Astrocyte (in vitro differentiated cells and primary cell): ENCODE measurements around the gene ENTPD8. TPM values are rescaled to one million over a fixed set of nuclear protein-coding genes. Genes with fewer than 3 reads are reported as not detected.

Experiments used
- DNase-seq: peaks from one replicate; pipeline ENCODE4 v3.0.0-alpha.2; 2010; ENCODE audit warnings: low read depth
- FAIRE-seq: peaks from 2 replicates; lab custom pipeline; 2011; peaks lifted over from hg19 to GRCh38; lab: Jason Lieb, UNC
- H2AFZ ChIP-seq: 2 replicates; pipeline ENCODE4 v1.6.0; 2012; ENCODE audit warnings: low read depth, low read length, inconsistent platforms
- H3K27ac ChIP-seq: 2 replicates; pipeline ENCODE4 v1.5.1; 2011; ENCODE audit warnings: low read depth, low read length, inconsistent platforms
- H3K27me3 ChIP-seq: 2 replicates; pipeline ENCODE4 v1.6.0; 2011; ENCODE audit warnings: low read length, inconsistent platforms; ENCODE audit not compliant: insufficient read depth
- H3K36me3 ChIP-seq: 2 replicates; pipeline ENCODE4 v1.5.1; 2011; ENCODE audit warnings: low read length, inconsistent platforms; ENCODE audit not compliant: insufficient read depth
- H3K4me1 ChIP-seq: 2 replicates; pipeline ENCODE4 v1.5.1; 2011; ENCODE audit warnings: low read length, inconsistent platforms; ENCODE audit not compliant: insufficient read depth
- H3K4me2 ChIP-seq: 2 replicates; pipeline ENCODE4 v1.6.0; 2012; ENCODE audit warnings: low read length, inconsistent platforms
- H3K4me3 ChIP-seq: 2 replicates; pipeline ENCODE4 v1.5.1; 2011; ENCODE audit warnings: low read depth, mild to moderate bottlenecking, low read length, inconsistent platforms; ENCODE audit not compliant: insufficient read depth
- H3K79me2 ChIP-seq: 2 replicates; pipeline ENCODE4 v1.6.0; 2012; ENCODE audit warnings: mild to moderate bottlenecking, low read length, inconsistent platforms; ENCODE audit not compliant: insufficient read depth
- H3K9ac ChIP-seq: 2 replicates; pipeline ENCODE4 v1.6.0; 2012; ENCODE audit warnings: mild to moderate bottlenecking, low read length, inconsistent platforms
- H3K9me3 ChIP-seq: 2 replicates; pipeline ENCODE4 v1.5.1; 2012; ENCODE audit warnings: low read depth, mild to moderate bottlenecking, low read length, inconsistent platforms; ENCODE audit not compliant: insufficient read depth
- H4K20me1 ChIP-seq: 2 replicates; pipeline ENCODE4 v1.6.0; 2012; ENCODE audit warnings: low read length, inconsistent platforms; ENCODE audit not compliant: insufficient read depth
- H3K27ac Mint-ChIP-seq: one replicate; pipeline ENCODE4 v1.8.0; 2021; ENCODE audit warnings: mild to moderate bottlenecking, mixed read lengths; ENCODE audit not compliant: unreplicated experiment
- H3K27me3 Mint-ChIP-seq: one replicate; pipeline ENCODE4 v1.8.0; 2021; ENCODE audit warnings: low read depth, mixed read lengths; ENCODE audit not compliant: unreplicated experiment
- H3K36me3 Mint-ChIP-seq: one replicate; pipeline ENCODE4 v1.8.0; 2021; ENCODE audit warnings: low read depth, mixed read lengths; ENCODE audit not compliant: unreplicated experiment
- H3K4me1 Mint-ChIP-seq: one replicate; pipeline ENCODE4 v1.8.0; 2021; ENCODE audit warnings: low read depth, mixed read lengths; ENCODE audit not compliant: unreplicated experiment
- H3K4me3 Mint-ChIP-seq: one replicate; pipeline ENCODE4 v1.8.0; 2021; ENCODE audit warnings: mild to moderate bottlenecking, moderate library complexity, mixed read lengths; ENCODE audit not compliant: unreplicated experiment
- H3K9me3 Mint-ChIP-seq: one replicate; pipeline ENCODE4 v1.8.0; 2021; ENCODE audit warnings: mild to moderate bottlenecking, mixed read lengths; ENCODE audit not compliant: unreplicated experiment
- EZH2 ChIP-seq: IDR thresholded peaks from 2 replicates; pipeline ENCODE4 v1.6.1; 2012; ENCODE audit warnings: mild to moderate bottlenecking, low read length, inconsistent platforms; ENCODE audit not compliant: insufficient read depth
- total RNA-seq: library from RNA; stranded (reverse); gene quantifications from 2 replicates; pipeline ENCODE4 v1.2.1, GENCODE V29; 2021
- TF ChIP-seq, protein P1 (sequence below): IDR thresholded peaks from 2 replicates; pipeline ENCODE4 v1.5.1; 2011; ENCODE audit warnings: low read depth, mild to moderate bottlenecking, inconsistent platforms, low read length, moderate library complexity; ENCODE audit not compliant: insufficient read depth

ENTPD8 gene
- total RNA-seq, 1 donor from 2014 or later, result 0.11 TPM

DNA sequence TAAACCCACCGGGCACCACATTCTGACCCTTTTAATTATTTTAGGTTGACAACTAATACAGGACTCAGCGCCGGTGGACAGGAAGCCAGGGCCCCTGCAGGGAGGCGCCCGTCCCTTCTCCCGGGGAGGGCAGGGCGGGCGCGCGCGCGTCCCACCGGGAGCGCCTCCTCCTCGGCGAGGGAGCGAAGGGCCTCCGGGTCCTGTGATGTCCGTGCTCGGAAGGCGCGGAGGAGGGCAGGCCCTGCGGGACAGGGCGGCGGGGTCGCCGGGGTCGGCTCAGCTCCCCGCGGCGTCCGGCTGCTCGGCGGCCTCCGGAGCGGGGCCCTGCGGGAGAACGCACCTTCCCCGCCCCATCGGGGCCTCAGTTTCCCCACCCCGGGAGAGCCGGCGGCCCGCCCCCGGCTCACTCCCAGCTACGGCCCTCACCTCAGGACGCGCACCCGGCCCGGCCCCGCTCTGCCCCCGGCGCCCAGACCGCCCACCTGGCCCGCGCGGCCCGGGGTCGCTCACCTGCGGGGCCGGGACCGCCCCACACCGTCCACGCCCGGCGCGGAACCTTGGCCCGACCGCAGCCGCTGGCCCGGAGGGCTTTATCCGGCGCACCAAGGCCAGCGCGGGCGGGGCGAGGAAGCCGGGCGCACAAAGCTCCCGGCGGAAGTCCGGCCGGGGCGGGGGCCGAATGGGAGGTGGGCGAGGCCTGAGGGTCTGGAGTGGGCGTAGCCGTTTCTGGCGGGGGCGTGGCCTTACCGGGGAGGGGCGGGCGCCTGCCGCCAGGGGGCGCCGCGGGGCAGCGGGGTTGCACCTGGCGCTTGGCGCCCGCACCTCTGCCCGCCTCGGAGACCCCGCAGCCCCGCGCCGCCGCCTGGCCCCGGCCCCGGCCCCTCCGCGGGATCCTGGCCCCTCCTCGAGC, 18.3 kb downstream of the ENTPD8 start, which contains the start of the genes EXD3 and NOXA1:
TSS of gene EXD3 (minus strand) at position 559 of the 910 bp plus-strand sequence. CDS start 27,805 bp downstream, outside the sequence.
TSS of gene NOXA1 (plus strand) at position 790 of the 910 bp plus-strand sequence. CDS start 137 bp downstream, outside the sequence.
- H2AFZ ChIP-seq, result peak within 1 kb of the TSS; percentile 86
- peak within 1 kb of the TSS; percentile 26 for H3K27ac ChIP-seq
- H3K9me3 ChIP-seq, result no peaks in the 10 kb centered on the region
- peak; percentile 69 for DNase-seq
- Mint-ChIP-seq H3K27me3 (no peaks in the 10 kb centered on the region), H3K36me3 (no peaks in the 10 kb centered on the region), H3K4me3 (peak within 1 kb of the TSS; percentile 88), H3K9me3 (no peaks in the 10 kb centered on the region), H3K27ac (no peak within 1 kb of the TSS), H3K4me1 (no peaks in the 10 kb centered on the region)
- peak within 1 kb of the TSS; percentile 71 for H3K4me3 ChIP-seq
- peaks cover 15% of the 10 kb centered on the region for H3K4me1 ChIP-seq
- no peaks in the 10 kb centered on the region for H3K36me3 ChIP-seq
- H3K79me2 ChIP-seq, result peaks cover 17% of the 10 kb centered on the region
- H3K4me2 ChIP-seq, result peak within 1 kb of the TSS; percentile 94
- peaks cover 3% of the 10 kb centered on the region for H4K20me1 ChIP-seq
- peak within 1 kb of the TSS; percentile 81 for H3K9ac ChIP-seq
- TF ChIP-seq, protein P1, sequence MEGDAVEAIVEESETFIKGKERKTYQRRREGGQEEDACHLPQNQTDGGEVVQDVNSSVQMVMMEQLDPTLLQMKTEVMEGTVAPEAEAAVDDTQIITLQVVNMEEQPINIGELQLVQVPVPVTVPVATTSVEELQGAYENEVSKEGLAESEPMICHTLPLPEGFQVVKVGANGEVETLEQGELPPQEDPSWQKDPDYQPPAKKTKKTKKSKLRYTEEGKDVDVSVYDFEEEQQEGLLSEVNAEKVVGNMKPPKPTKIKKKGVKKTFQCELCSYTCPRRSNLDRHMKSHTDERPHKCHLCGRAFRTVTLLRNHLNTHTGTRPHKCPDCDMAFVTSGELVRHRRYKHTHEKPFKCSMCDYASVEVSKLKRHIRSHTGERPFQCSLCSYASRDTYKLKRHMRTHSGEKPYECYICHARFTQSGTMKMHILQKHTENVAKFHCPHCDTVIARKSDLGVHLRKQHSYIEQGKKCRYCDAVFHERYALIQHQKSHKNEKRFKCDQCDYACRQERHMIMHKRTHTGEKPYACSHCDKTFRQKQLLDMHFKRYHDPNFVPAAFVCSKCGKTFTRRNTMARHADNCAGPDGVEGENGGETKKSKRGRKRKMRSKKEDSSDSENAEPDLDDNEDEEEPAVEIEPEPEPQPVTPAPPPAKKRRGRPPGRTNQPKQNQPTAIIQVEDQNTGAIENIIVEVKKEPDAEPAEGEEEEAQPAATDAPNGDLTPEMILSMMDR, result no peak
- no peak for TF ChIP-seq EZH2
- no peaks in the 10 kb centered on the region for H3K27me3 ChIP-seq
- no peak for FAIRE-seq

DNA sequence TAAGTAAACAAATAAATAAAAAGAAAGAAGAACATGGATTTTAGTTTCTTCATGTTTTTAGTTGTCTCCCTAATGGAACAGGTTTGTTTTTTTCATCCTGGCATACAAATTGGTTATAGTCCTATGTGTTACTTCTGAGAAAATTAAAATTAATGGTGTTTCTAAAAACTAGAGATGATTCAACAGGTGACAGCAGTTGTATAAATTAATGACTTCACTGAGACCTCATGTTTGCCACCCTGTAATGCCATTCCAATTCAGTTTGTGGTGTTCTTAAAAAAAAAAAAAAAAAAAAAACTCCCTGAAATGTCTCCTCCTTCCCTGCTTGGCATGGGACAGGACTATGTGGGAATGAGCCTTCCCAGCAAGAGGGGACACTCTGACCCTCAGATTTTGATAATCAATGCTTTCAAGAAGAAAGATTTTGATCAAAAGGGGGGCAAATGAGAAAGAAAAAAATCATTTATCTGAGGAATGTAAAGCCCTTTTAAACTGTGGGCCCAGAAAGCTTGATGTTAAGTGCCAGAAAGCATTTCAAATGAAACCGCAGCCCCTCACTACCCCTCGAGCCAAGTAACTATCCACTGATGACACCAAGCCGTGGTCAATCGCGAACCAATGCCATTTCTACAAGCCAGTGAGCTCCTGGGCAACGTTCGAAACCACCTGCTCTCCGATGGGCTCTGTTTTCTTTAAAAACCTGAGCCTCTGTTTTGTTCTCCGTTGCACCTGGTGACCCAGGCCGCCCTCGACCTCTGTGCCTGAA, 19.1 kb downstream of the ENTPD8 start:
- TF ChIP-seq, protein P1, result no peak
- TF ChIP-seq EZH2, result no peak
- H3K27me3 ChIP-seq, result no peaks in the 10 kb centered on the region
- peak overlapping the region; percentile 86 for H2AFZ ChIP-seq
- H3K4me1 ChIP-seq, result peaks cover 15% of the 10 kb centered on the region
- H4K20me1 ChIP-seq, result peaks cover 3% of the 10 kb centered on the region
- H3K4me3 ChIP-seq, result peak overlapping the region; percentile 71
- Mint-ChIP-seq H3K4me1 (no peaks in the 10 kb centered on the region), H3K27me3 (no peaks in the 10 kb centered on the region), H3K4me3 (peak overlapping the region; percentile 88), H3K36me3 (no peaks in the 10 kb centered on the region), H3K27ac (no peak overlapping the region), H3K9me3 (no peaks in the 10 kb centered on the region)
- DNase-seq, result no peak
- no peaks in the 10 kb centered on the region for H3K36me3 ChIP-seq
- H3K9me3 ChIP-seq, result no peaks in the 10 kb centered on the region
- H3K79me2 ChIP-seq, result peaks cover 17% of the 10 kb centered on the region
- H3K9ac ChIP-seq, result peak overlapping the region; percentile 81
- H3K4me2 ChIP-seq, result peak overlapping the region; percentile 94
- FAIRE-seq, result no peak
- no peak overlapping the region for H3K27ac ChIP-seq
